ENCODE data around the gene C11orf98. TPM values are rescaled to one million over a fixed set of nuclear protein-coding genes. Genes with fewer than 3 reads are reported as not detected.

The C11orf98 gene
- polyA plus RNA-seq, 1 experiment: 38.8 TPM

GRCh38 chr11:62648967-62649364 is 16.0 kb downstream of the C11orf98 start:
- CTCF ChIA-PET: interaction anchor here (0.6 kb wide), 1 partner anchor 342 kb away, joined by 3 read pairs; no protein-coding TSS in a partner anchor

GRCh38 chr11:62648185-62648966 is 16.6 kb downstream of the C11orf98 start:
- POLR2A ChIA-PET: interaction anchor here (0.5 to 10.2 kb wide), 3 partner anchors 17 to 121 kb away, joined by 3 to 150 read pairs (median 5); partner anchors contain the start of genes C11orf98, CSKMT and TUT1
- H3K4me3 ChIP-seq (ENCODE audit: low read depth, low read length): no peak overlapping the region

More at GRCh38 chr11:62648967-62649364, 16.0 kb downstream of the C11orf98 start:
- no peak overlapping the region for H3K4me3 ChIP-seq (ENCODE audit: low read depth, low read length)
- no peak for TF ChIP-seq CTCF (IDR thresholded peaks at IDR 0.05; ENCODE audit: low read depth, low read length)
- POLR2A ChIA-PET: interaction anchor here (0.5 to 10.2 kb wide), 3 partner anchors 17 to 120 kb away, joined by 3 to 150 read pairs (median 5); partner anchors contain the start of genes C11orf98, CSKMT and TUT1
- no peak for DNase-seq (ENCODE audit: low read depth, low spot score)
- no peak overlapping the region for H3K27ac ChIP-seq (ENCODE audit: low read depth, low read length)
- H3K27me3 ChIP-seq (ENCODE audit: control insufficient read depth, insufficient read depth, low read length): no peaks in the 10 kb centered on the region
- peaks cover 6% of the 10 kb centered on the region; the same call in 1 of the 2 replicates for H3K9me3 ChIP-seq (ENCODE audit: control insufficient read depth, insufficient read depth, low read length)

GRCh38 chr11:62647609-62648005 is 17.4 kb downstream of the C11orf98 start:
- CTCF ChIA-PET: no interaction called here

More at GRCh38 chr11:62648185-62648966, 16.6 kb downstream of the C11orf98 start:
- Histone ChIP-seq H3K27me3 (ENCODE audit: control insufficient read depth, insufficient read depth, low read length) (no peaks in the 10 kb centered on the region), H3K27ac (ENCODE audit: low read depth, low read length) (no peak overlapping the region), H3K9me3 (ENCODE audit: control insufficient read depth, insufficient read depth, low read length) (peaks cover 6% of the 10 kb centered on the region; the same call in 1 of the 2 replicates)
- DNase-seq (ENCODE audit: low read depth, low spot score): no peak
- CTCF ChIA-PET: no interaction called here
- no peak for TF ChIP-seq CTCF (IDR thresholded peaks at IDR 0.05; ENCODE audit: low read depth, low read length)

GRCh38 chr11:62646825-62647608 is 18.0 kb downstream of the C11orf98 start:
- no peak for DNase-seq (ENCODE audit: low read depth, low spot score)
- Histone ChIP-seq H3K4me3 (ENCODE audit: low read depth, low read length) (peak overlapping the region; percentile 15; the same call in 1 of the 2 replicates), H3K9me3 (ENCODE audit: control insufficient read depth, insufficient read depth, low read length) (peaks cover 6% of the 10 kb centered on the region; the same call in 1 of the 2 replicates), H3K27me3 (ENCODE audit: control insufficient read depth, insufficient read depth, low read length) (no peaks in the 10 kb centered on the region), H3K27ac (ENCODE audit: low read depth, low read length) (peak overlapping the region; percentile 47)
- CTCF ChIA-PET: interaction anchor here (0.7 to 1.6 kb wide), 2 partner anchors 18 to 148 kb away, joined by 3 to 9 read pairs; partner anchors contain the start of genes C11orf98 and CSKMT
- no peak for TF ChIP-seq CTCF (IDR thresholded peaks at IDR 0.05; ENCODE audit: low read depth, low read length)
- POLR2A ChIA-PET: interaction anchor here (0.6 to 10.2 kb wide), 12 partner anchors 17 to 227 kb away, joined by 3 to 150 read pairs (median 4); partner anchors contain the start of genes B3GAT3, C11orf98, CSKMT and MTA2

More at GRCh38 chr11:62647609-62648005, 17.4 kb downstream of the C11orf98 start:
- TF ChIP-seq CTCF (IDR thresholded peaks at IDR 0.05; ENCODE audit: low read depth, low read length): no peak
- Histone ChIP-seq H3K27ac (ENCODE audit: low read depth, low read length) (no peak overlapping the region), H3K27me3 (ENCODE audit: control insufficient read depth, insufficient read depth, low read length) (no peaks in the 10 kb centered on the region), H3K9me3 (ENCODE audit: control insufficient read depth, insufficient read depth, low read length) (peaks cover 6% of the 10 kb centered on the region; the same call in 1 of the 2 replicates), H3K4me3 (ENCODE audit: low read depth, low read length) (no peak overlapping the region)
- POLR2A ChIA-PET: interaction anchor here (10.2 kb wide), 1 partner anchor 18 kb away, joined by 150 read pairs; the partner anchor contains the start of genes C11orf98 and CSKMT
- DNase-seq (ENCODE audit: low read depth, low spot score): no peak

Data from AG04450 (cell line).